ENCODE measurements around the gene CACUL1.

GRCh38 chr10:118674226-118674919, 80.4 kb downstream of the CACUL1 start:
- TF ChIP-seq POLR2AphosphoS5 (IDR thresholded peaks at IDR 0.05) (no peak), POLR2A (IDR thresholded peaks at IDR 0.05) (no peak)
- TF ChIP-seq, protein P1, sequence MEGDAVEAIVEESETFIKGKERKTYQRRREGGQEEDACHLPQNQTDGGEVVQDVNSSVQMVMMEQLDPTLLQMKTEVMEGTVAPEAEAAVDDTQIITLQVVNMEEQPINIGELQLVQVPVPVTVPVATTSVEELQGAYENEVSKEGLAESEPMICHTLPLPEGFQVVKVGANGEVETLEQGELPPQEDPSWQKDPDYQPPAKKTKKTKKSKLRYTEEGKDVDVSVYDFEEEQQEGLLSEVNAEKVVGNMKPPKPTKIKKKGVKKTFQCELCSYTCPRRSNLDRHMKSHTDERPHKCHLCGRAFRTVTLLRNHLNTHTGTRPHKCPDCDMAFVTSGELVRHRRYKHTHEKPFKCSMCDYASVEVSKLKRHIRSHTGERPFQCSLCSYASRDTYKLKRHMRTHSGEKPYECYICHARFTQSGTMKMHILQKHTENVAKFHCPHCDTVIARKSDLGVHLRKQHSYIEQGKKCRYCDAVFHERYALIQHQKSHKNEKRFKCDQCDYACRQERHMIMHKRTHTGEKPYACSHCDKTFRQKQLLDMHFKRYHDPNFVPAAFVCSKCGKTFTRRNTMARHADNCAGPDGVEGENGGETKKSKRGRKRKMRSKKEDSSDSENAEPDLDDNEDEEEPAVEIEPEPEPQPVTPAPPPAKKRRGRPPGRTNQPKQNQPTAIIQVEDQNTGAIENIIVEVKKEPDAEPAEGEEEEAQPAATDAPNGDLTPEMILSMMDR (IDR thresholded peaks at IDR 0.05), result no peak

Data from prostate gland (tissue), 2 donors.